Sigmoid colon (tissue), 7 donors: Measurements from ENCODE around the gene CALML6. TPM values are rescaled to one million over a fixed set of nuclear protein-coding genes. Genes with fewer than 3 reads are reported as not detected.

Experiments
- DNase-seq: peaks from one replicate; pipeline ENCODE4 v3.0.0-alpha.2; 2019
- H3K27ac ChIP-seq, 4 donors: fragments of 200-600 bp; sonication (generic); one replicate each; pipeline ENCODE4 v1.5.1; 2016 to 2019; ENCODE audit warnings: mild to moderate bottlenecking in 1 of 4
- H3K27me3 ChIP-seq, 3 donors: fragments of 200-600 bp; sonication (generic); one replicate each; pipeline ENCODE4 v1.5.1; 2019; ENCODE audit warnings: mild to moderate bottlenecking in 1 of 3
- H3K36me3 ChIP-seq, 4 donors: fragments of 200-600 bp; sonication (generic); one replicate each; pipeline ENCODE4 v1.5.1; 2016 to 2019
- H3K4me1 ChIP-seq, 4 donors: fragments of 200-600 bp; sonication (generic); one replicate each; pipeline ENCODE4 v1.5.1; 2017 to 2019
- H3K4me3 ChIP-seq, 4 donors: fragments of 200-600 bp; sonication (generic); one replicate each; pipeline ENCODE4 v1.5.1; 2017 to 2019; ENCODE audit warnings: mild to moderate bottlenecking in 2 of 4, moderate library complexity in 1 of 4
- H3K9me3 ChIP-seq, 4 donors: fragments of 200-600 bp in 3 of 4; sonication (generic) in 3 of 4; one replicate each; pipeline versions ENCODE4 v1.5.1 to v1.6.1; 2013 to 2019
- CTCF ChIP-seq, 4 experiments: fragments of 450-650 bp in 3 of 4; fragments of 200-600 bp in 1 of 4; IDR thresholded peaks; one replicate each; pipeline ENCODE4 v1.5.1; 2016 to 2019; ENCODE audit warnings: antibody characterized with exemption in 4 of 4, mild to moderate bottlenecking in 3 of 4, moderate library complexity in 2 of 4
- EP300 ChIP-seq, 4 donors: sonication (generic); formaldehyde crosslinking; IDR thresholded peaks; one replicate each; pipeline ENCODE4 v1.6.1; 2017; ENCODE audit warnings: antibody characterized with exemption in 4 of 4
- POLR2A ChIP-seq, 2 donors: fragments of 450-650 bp; IDR thresholded peaks; one replicate each; pipeline ENCODE4 v1.6.1; 2016; ENCODE audit warnings: antibody characterized with exemption in 2 of 2, mild to moderate bottlenecking in 2 of 2, moderate library complexity in 2 of 2
- POLR2AphosphoS5 ChIP-seq, 4 donors: sonication (generic); formaldehyde crosslinking; IDR thresholded peaks; one replicate each; pipeline ENCODE4 v1.6.1; 2017; ENCODE audit warnings: antibody characterized with exemption in 4 of 4
- WGBS, 2 donors: extraction: QIAGEN DNeasy Blood & Tissue Kit; methylation state at CpG; one replicate each; pipeline ENCODE4 v1.1.7; 2013; 5-methylcytosine and 5-hydroxymethylcytosine counted together
- intact Hi-C: fragments of 100-400 bp; cut with DNase I; formaldehyde crosslinking; loops from one replicate; pipeline ENCODE4 v1.15.1; 2023
- polyA plus RNA-seq, 3 donors: library from polyadenylated mRNA; stranded (reverse); fragments of 200-250 nt; gene quantifications; one replicate each; pipeline ENCODE4 v1.2.3, GENCODE V29; 2013
- total RNA-seq, 4 donors: library from RNA; depleted of rRNA; stranded (reverse); fragments of >200 nt; gene quantifications; one replicate each; pipeline ENCODE4 v1.1.0, GENCODE V29; 2016
- donor health status: healthy with polysubstance abuse.
- donor health status: Bipolar disorder and iron deficiency.
- donor health status: healthy.

Gene CALML6
- total and polyA plus RNA-seq, 7 donors = 0.36 TPM; not detected in 5

DNA sequence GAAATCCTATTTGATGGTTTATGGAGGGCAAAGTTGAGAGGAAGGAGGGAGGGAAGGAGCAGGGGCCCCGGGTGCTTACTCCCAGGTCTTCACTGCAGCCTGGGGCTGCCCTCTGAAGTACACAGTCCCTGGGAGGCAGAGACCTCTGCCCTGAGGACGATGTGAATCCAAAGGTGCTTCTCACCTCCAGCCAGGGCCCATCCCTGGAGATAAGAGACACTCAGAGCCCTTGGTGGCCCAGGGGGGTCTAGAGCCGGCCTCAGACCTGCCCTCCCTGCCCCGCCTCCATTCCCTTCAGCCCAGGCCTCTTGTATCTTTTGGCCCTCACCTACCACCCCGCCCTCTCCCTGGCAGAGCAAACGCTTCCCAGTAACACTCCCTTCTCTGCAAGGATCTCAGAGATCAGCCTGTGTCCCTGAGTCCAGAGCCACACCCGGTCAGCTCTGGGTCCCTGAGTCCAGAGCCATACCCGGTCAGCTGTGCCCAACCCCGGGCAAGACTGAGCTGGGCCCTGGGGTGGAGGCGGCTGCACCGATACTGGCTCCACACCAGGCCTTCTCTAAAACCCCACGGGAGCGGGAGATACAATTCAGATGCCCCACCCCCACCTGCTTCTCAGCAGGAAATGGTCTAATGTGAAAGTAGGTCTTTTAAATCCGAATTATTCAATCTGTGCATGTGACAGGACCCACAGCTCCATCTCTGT lies 20.6 kb upstream of the CALML6 start:
- peaks cover 0 to 24% (median 21%) of the 10 kb centered on the region in 3 donors for H3K27me3 ChIP-seq
- no peaks in the 10 kb centered on the region for H3K36me3 ChIP-seq
- peak overlapping the region in 2 of 4 donors; percentile 17 to 32 for H3K27ac ChIP-seq
- H3K4me1 ChIP-seq = peaks cover 0 to 26% (median 22%) of the 10 kb centered on the region in 4 donors
- 8 to 33% methylated on average over 14 of the region's 14 CpGs for WGBS, 2 donors
- H3K9me3 ChIP-seq = no peaks in the 10 kb centered on the region
- TF ChIP-seq POLR2AphosphoS5 (IDR thresholded peaks at IDR 0.05) (no peak), POLR2A (IDR thresholded peaks at IDR 0.05) (peak in 1 of 2 donors; percentile 20)
- intact Hi-C loops = no loop called here
- no peak overlapping the region for H3K4me3 ChIP-seq
- peak; percentile 69 for DNase-seq

- Histone ChIP-seq H3K9me3 (no peaks in the 10 kb centered on the region), H3K36me3 (no peaks in the 10 kb centered on the region), H3K27ac (peak overlapping the region in 1 of 4 donors; percentile 17), H3K4me1 (peaks cover 0 to 26% (median 20%) of the 10 kb centered on the region in 4 donors), H3K4me3 (no peak overlapping the region), H3K27me3 (peaks cover 0 to 24% (median 21%) of the 10 kb centered on the region in 3 donors)
- TF ChIP-seq POLR2A (IDR thresholded peaks at IDR 0.05) = no peak
- TF ChIP-seq POLR2AphosphoS5 (IDR thresholded peaks at IDR 0.05) = no peak
- no peak for TF ChIP-seq CTCF (IDR thresholded peaks at IDR 0.05)
- no peak for TF ChIP-seq EP300 (IDR thresholded peaks at IDR 0.05)
- intact Hi-C loops = no loop called here
- WGBS, 2 donors = 9 to 51% methylated on average over 10 of the region's 10 CpGs
- DNase-seq = no peak
Measured at GRCh38 chr1:1895060-1895418, 20.0 kb upstream of the CALML6 start.

- intact Hi-C loops = no loop called here
- H3K4me1 ChIP-seq = peaks cover 0 to 26% (median 19%) of the 10 kb centered on the region in 4 donors
- DNase-seq = no peak
- H3K27ac ChIP-seq = no peak overlapping the region
- H3K27me3 ChIP-seq = peaks cover 0 to 24% (median 21%) of the 10 kb centered on the region in 3 donors
- 70 to 79% methylated on average over 14 of the region's 14 CpGs for WGBS, 2 donors
- no peak for TF ChIP-seq POLR2AphosphoS5 (IDR thresholded peaks at IDR 0.05)
- TF ChIP-seq EP300 (IDR thresholded peaks at IDR 0.05) = no peak
- no peak for TF ChIP-seq CTCF (IDR thresholded peaks at IDR 0.05)
- no peak for TF ChIP-seq POLR2A (IDR thresholded peaks at IDR 0.05)
- no peak overlapping the region for H3K4me3 ChIP-seq
- H3K36me3 ChIP-seq = no peaks in the 10 kb centered on the region
- H3K9me3 ChIP-seq = no peaks in the 10 kb centered on the region
Measured at GRCh38 chr1:1895456-1896336, 19.4 kb upstream of the CALML6 start.

DNA sequence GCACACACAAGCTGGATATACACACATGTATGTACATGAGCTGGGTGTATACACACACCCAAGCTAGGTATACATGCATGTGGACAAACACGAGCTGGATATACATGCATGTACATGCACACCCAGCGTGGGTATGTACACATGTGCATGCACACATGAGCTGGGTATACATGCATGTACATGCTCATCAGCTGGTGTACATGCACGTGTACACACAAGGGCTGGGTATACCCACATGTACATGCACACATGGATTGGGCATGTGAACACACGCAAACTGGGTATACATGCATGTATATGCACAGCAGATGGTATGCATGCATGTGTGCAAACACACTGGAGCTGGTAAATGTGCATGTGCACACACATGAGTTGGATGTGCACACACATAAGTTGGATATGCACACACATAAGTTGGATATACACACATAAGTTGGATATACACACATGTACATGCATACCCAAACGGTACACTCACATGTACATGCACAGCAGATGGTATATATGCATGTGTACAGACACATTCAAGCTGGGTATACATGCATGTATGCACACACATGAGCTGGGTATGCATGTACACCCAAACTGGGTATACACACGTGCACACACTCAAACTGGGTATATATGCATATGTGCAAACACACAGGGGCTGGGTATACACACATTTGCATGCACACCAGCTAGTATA lies 16.7 kb upstream of the CALML6 start:
- DNase-seq = no peak
- Histone ChIP-seq H3K27ac (no peak overlapping the region), H3K4me1 (peaks cover 0 to 14% (median 4%) of the 10 kb centered on the region in 4 donors), H3K36me3 (no peaks in the 10 kb centered on the region), H3K4me3 (no peak overlapping the region), H3K9me3 (no peaks in the 10 kb centered on the region), H3K27me3 (peaks cover 0 to 24% (median 24%) of the 10 kb centered on the region in 3 donors)
- no peak for TF ChIP-seq CTCF (IDR thresholded peaks at IDR 0.05)
- TF ChIP-seq POLR2AphosphoS5 (IDR thresholded peaks at IDR 0.05) = no peak
- TF ChIP-seq EP300 (IDR thresholded peaks at IDR 0.05) = no peak
- no peak for TF ChIP-seq POLR2A (IDR thresholded peaks at IDR 0.05)
- intact Hi-C loops = no loop called here
- 91 to 93% methylated on average over 6 of the region's 6 CpGs for WGBS, 2 donors
